GM12891 (cell line): ENCODE measurements around the gene TBXT.

ENCODE experiments used
- PAX5 ChIP-seq: IDR thresholded peaks from 2 replicates; pipeline ENCODE4 v1.6.1; 2011; ENCODE audit warnings: low read length, moderate library complexity, mild to moderate bottlenecking; ENCODE audit not compliant: insufficient read depth, severe bottlenecking
- POLR2A ChIP-seq: IDR thresholded peaks from 2 replicates; pipeline ENCODE4 v1.6.1; 2011; ENCODE audit warnings: low read depth, low read length, control low read depth
- POLR2AphosphoS5 ChIP-seq: IDR thresholded peaks from 2 replicates; pipeline ENCODE4 v1.6.1; 2011; ENCODE audit warnings: low read depth, low read length, control low read depth
- SPI1 ChIP-seq: IDR thresholded peaks from 2 replicates; pipeline ENCODE4 v1.6.1; 2011; ENCODE audit warnings: low read depth, low read length, control low read depth

GRCh38 chr6:166143011-166143410 lies 24.6 kb downstream of the TBXT start:
- no peak for TF ChIP-seq POLR2AphosphoS5
- no peak for TF ChIP-seq POLR2A
- no peak for TF ChIP-seq SPI1
- no peak for TF ChIP-seq PAX5
